ENCODE data around the gene EXOC3L1.

Gene EXOC3L1

GRCh38 chr16:67169011-67169451, 20.9 kb downstream of the EXOC3L1 start:
- H3K27me3 ChIP-seq (ENCODE audit: insufficient read depth, poor library complexity, severe bottlenecking), result peaks cover 65% of the 10 kb centered on the region
- TF ChIP-seq SPI1 (IDR thresholded peaks at IDR 0.05; ENCODE audit: borderline replicate concordance, low read depth) (no peak), CTCF (IDR thresholded peaks at IDR 0.05; ENCODE audit: insufficient read depth, low read length) (no peak), GABPA (IDR thresholded peaks at IDR 0.05; ENCODE audit: low read depth) (no peak), REST (IDR thresholded peaks at IDR 0.05; ENCODE audit: insufficient replicate concordance, low read depth) (peak; percentile 64), POLR2AphosphoS5 (IDR thresholded peaks at IDR 0.05; ENCODE audit: low read depth) (no peak)
- DNase-seq (ENCODE audit: low read depth in 1 of 2, low spot score in 1 of 2), result no peak
- no peak overlapping the region for H3K4me3 ChIP-seq (replicated peaks; ENCODE audit: insufficient read depth, low read length)
- H3K27ac ChIP-seq (replicated peaks), result no peak overlapping the region

GRCh38 chr16:67167588-67167987, 22.3 kb downstream of the EXOC3L1 start:
- peaks cover 70% of the 10 kb centered on the region for H3K27me3 ChIP-seq (ENCODE audit: insufficient read depth, poor library complexity, severe bottlenecking)
- no peak overlapping the region for H3K4me3 ChIP-seq (replicated peaks; ENCODE audit: insufficient read depth, low read length)
- no peak overlapping the region for H3K27ac ChIP-seq (replicated peaks)
- TF ChIP-seq CTCF (IDR thresholded peaks at IDR 0.05; ENCODE audit: insufficient read depth, low read length), result no peak
- no peak for TF ChIP-seq SPI1 (IDR thresholded peaks at IDR 0.05; ENCODE audit: borderline replicate concordance, low read depth)
- no peak for TF ChIP-seq REST (IDR thresholded peaks at IDR 0.05; ENCODE audit: insufficient replicate concordance, low read depth)
- TF ChIP-seq GABPA (IDR thresholded peaks at IDR 0.05; ENCODE audit: low read depth), result no peak
- TF ChIP-seq POLR2AphosphoS5 (IDR thresholded peaks at IDR 0.05; ENCODE audit: low read depth), result no peak
- no peak for DNase-seq (ENCODE audit: low read depth in 1 of 2, low spot score in 1 of 2)

- Histone ChIP-seq H3K27me3 (ENCODE audit: insufficient read depth, poor library complexity, severe bottlenecking) (peaks cover 71% of the 10 kb centered on the region), H3K27ac (replicated peaks) (no peak overlapping the region), H3K4me3 (replicated peaks; ENCODE audit: insufficient read depth, low read length) (no peak overlapping the region)
- no peak for DNase-seq (ENCODE audit: low read depth in 1 of 2, low spot score in 1 of 2)
- TF ChIP-seq GABPA (IDR thresholded peaks at IDR 0.05; ENCODE audit: low read depth) (no peak), SPI1 (IDR thresholded peaks at IDR 0.05; ENCODE audit: borderline replicate concordance, low read depth) (no peak), POLR2AphosphoS5 (IDR thresholded peaks at IDR 0.05; ENCODE audit: low read depth) (no peak), CTCF (IDR thresholded peaks at IDR 0.05; ENCODE audit: insufficient read depth, low read length) (no peak), REST (IDR thresholded peaks at IDR 0.05; ENCODE audit: insufficient replicate concordance, low read depth) (no peak)
These were observed 23.3 kb downstream of the EXOC3L1 start for GRCh38 chr16:67166598-67167168.

Data from HL-60 (cell line).